Measurements from ENCODE around the gene GUF1. TPM values are rescaled to one million over a fixed set of nuclear protein-coding genes. Genes with fewer than 3 reads are reported as not detected.
A peak's percentile ranks its signal among the peaks of the same experiment; 100 is the strongest.

GUF1 gene
- 14.5 TPM for total RNA-seq

- Histone ChIP-seq H3K36me3 (peaks cover 0 to 12% of the 10 kb centered on the region in 2 donors), H3K4me3 (peak within 1 kb of the TSS; percentile 93 to 97), H3K27ac (peak within 1 kb of the TSS; percentile 88 to 93), H3K27me3 (no peaks in the 10 kb centered on the region), H3K4me1 (peaks cover 0 to 10% of the 10 kb centered on the region in 2 donors), H3K9me3 (no peaks in the 10 kb centered on the region)
- intact Hi-C loops (cut with DNase I), result loop anchor here (2.0 to 5.0 kb wide), 2 partner anchors 48 to 231 kb away; partner anchors contain the start of genes GNPDA2 and KCTD8
- peak; percentile 67 to 94 for DNase-seq (ENCODE audit: low spot score in 2 of 2)
- TF ChIP-seq CTCF (IDR thresholded peaks at IDR 0.05), result peak in 1 of 3 experiments; percentile 4
Measured at GRCh38 chr4:44678094-44679041, at the start of gene GUF1. TSS of gene GUF1 (plus strand) at chr4:44678420. CDS start at chr4:44678623, 203 bp downstream.

GRCh38 chr4:44629280-44629866 lies 48.8 kb upstream of the GUF1 start:
- no peak overlapping the region for H3K4me3 ChIP-seq
- no peaks in the 10 kb centered on the region for H3K4me1 ChIP-seq
- intact Hi-C loops (cut with DNase I), result no loop called here
- H3K9me3 ChIP-seq, result no peaks in the 10 kb centered on the region
- DNase-seq (ENCODE audit: low spot score in 2 of 2), result no peak
- no peak overlapping the region for H3K27ac ChIP-seq
- no peaks in the 10 kb centered on the region for H3K36me3 ChIP-seq
- TF ChIP-seq CTCF (IDR thresholded peaks at IDR 0.05), result peak in 2 of 3 experiments; percentile 37 to 56
- H3K27me3 ChIP-seq, result no peaks in the 10 kb centered on the region

GRCh38 chr4:44632089-44632488 lies 46.1 kb upstream of the GUF1 start:
- Histone ChIP-seq H3K27ac (no peak overlapping the region), H3K4me1 (no peaks in the 10 kb centered on the region), H3K27me3 (no peaks in the 10 kb centered on the region), H3K4me3 (no peak overlapping the region), H3K9me3 (no peaks in the 10 kb centered on the region), H3K36me3 (no peaks in the 10 kb centered on the region)
- DNase-seq (ENCODE audit: low spot score in 2 of 2), result no peak
- TF ChIP-seq CTCF (IDR thresholded peaks at IDR 0.05), result no peak
- intact Hi-C loops (cut with DNase I), result no loop called here

GRCh38 chr4:44632733-44633132 lies 45.5 kb upstream of the GUF1 start:
- H3K36me3 ChIP-seq, result no peaks in the 10 kb centered on the region
- intact Hi-C loops (cut with DNase I), result no loop called here
- no peak overlapping the region for H3K4me3 ChIP-seq
- no peaks in the 10 kb centered on the region for H3K9me3 ChIP-seq
- H3K27me3 ChIP-seq, result no peaks in the 10 kb centered on the region
- H3K27ac ChIP-seq, result no peak overlapping the region
- DNase-seq (ENCODE audit: low spot score in 2 of 2), result no peak
- H3K4me1 ChIP-seq, result no peaks in the 10 kb centered on the region
- TF ChIP-seq CTCF (IDR thresholded peaks at IDR 0.05), result no peak

- Histone ChIP-seq H3K4me1 (no peaks in the 10 kb centered on the region), H3K4me3 (no peak overlapping the region), H3K36me3 (no peaks in the 10 kb centered on the region), H3K27me3 (no peaks in the 10 kb centered on the region), H3K9me3 (no peaks in the 10 kb centered on the region), H3K27ac (no peak overlapping the region)
- no peak for DNase-seq (ENCODE audit: low spot score in 2 of 2)
- intact Hi-C loops (cut with DNase I), result no loop called here
- no peak for TF ChIP-seq CTCF (IDR thresholded peaks at IDR 0.05)
Measured at GRCh38 chr4:44638091-44638490, 40.1 kb upstream of the GUF1 start.
